GM12892 (cell line): ENCODE measurements around the gene IPO11.
"Not testable (repeated sequence)": the region's sequence is repeated elsewhere in the genome, so short reads cannot be mapped to it uniquely, and the experiment has no call there.

Experiments used
- DNase-seq: peaks from one replicate; pipeline ENCODE4 v3.0.0; 2011; ENCODE audit not compliant: insufficient read length
- FAIRE-seq: peaks from 2 replicates; lab custom pipeline; 2011; peaks lifted over from hg19 to GRCh38; lab: Jason Lieb, UNC
- POLR2A ChIP-seq: IDR thresholded peaks from 2 replicates; pipeline ENCODE4 v1.6.1; 2011; ENCODE audit warnings: low read depth, low read length, control low read depth
- POLR2AphosphoS5 ChIP-seq: IDR thresholded peaks from 2 replicates; pipeline ENCODE4 v1.6.1; 2011; ENCODE audit warnings: low read depth, low read length, control low read depth
- TAF1 ChIP-seq: IDR thresholded peaks from 2 replicates; pipeline ENCODE4 v1.6.1; 2011; ENCODE audit warnings: low read depth, mild to moderate bottlenecking, control low read depth, low read length, borderline replicate concordance

Gene IPO11

GRCh38 chr5:62662521-62662920 is 250.0 kb downstream of the IPO11 start:
- FAIRE-seq = no peak
- DNase-seq = no peak
- no peak for TF ChIP-seq TAF1
- TF ChIP-seq POLR2A = no peak
- TF ChIP-seq POLR2AphosphoS5 = no peak

- TF ChIP-seq POLR2A (no peak), POLR2AphosphoS5 (no peak), TAF1 (no peak)
- FAIRE-seq (no peak), DNase-seq (no peak)
These were observed 258.9 kb downstream of the IPO11 start for GRCh38 chr5:62671479-62671878.

- FAIRE-seq, DNase-seq: not testable (repeated sequence)
These were observed 264.0 kb downstream of the IPO11 start for GRCh38 chr5:62676596-62676995.
